Left hindlimb (tissue), 1 donor: ENCODE results near the gene EPS8L2.
A peak's percentile ranks its signal among the peaks of the same experiment; 100 is the strongest.
"Not testable (repeated sequence)": the region's sequence is repeated elsewhere in the genome, so short reads cannot be mapped to it uniquely, and the experiment has no call there.

ENCODE experiments used
- DNase-seq: peaks from one replicate; pipeline ENCODE4 v3.0.0-alpha.2; 2018

EPS8L2 gene

DNA sequence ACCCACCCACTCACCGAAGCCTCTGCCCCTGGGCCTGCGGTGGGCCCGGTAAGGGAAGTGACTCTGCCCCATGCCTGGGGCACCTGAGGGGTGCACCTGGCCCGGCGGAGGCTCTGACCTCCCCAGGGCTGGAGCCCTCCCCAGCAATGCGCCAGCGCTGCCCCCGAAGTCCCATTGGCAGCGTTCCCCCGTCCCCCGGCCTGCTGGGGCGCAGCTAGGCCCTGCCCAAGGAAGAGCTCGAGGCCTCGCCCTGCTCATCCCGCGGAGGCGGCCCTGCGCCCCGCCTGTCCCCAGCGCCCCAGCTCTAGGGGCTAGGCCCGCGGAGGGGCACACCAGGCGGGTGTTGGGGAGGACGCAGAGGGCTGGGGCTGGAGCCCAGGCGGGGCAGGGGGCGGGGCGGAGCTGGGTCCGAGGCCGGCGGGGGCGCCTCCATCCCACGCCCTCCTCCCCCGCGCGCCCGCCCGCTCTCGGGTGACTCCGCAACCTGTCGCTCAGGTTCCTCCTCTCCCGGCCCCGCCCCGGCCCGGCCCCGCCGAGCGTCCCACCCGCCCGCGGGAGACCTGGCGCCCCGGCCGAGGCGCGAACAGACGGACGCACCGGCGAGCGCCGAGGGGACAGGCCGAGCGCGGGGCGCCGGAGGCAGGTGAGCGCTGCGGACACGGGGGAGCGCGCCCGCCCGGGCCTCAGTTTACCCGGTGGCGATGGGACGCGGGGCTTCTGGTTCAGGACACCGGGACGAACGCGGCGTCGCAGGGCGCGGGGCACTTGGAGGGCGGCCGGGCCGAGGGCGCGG is at the start of gene EPS8L2:
EPS8L2 (plus strand) TSS at position 586 of the 793 bp plus-strand sequence. CDS start 3,177 bp downstream, outside the sequence.
- DNase-seq = peak; percentile 35

DNA sequence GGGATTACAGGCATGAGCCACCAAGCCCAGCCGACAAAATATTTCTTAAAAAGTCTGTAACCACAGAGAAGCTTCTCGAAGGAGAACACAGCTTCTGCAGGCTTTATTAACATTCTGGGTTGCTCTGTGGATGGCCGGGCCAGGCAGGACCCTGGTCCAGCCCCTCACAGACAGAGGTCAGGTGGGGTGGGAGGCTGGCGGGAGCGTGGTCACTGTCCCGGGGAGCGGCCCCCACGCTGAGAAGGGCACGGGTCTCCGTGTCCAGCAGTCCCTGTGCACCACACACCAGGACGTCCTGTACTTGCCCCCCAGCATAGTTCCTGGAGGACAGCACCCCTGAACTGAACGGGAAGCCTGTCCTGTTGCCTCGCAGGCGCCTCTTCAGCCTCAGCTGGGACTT is 49.6 kb upstream of the EPS8L2 start:
- no peak for DNase-seq

DNA sequence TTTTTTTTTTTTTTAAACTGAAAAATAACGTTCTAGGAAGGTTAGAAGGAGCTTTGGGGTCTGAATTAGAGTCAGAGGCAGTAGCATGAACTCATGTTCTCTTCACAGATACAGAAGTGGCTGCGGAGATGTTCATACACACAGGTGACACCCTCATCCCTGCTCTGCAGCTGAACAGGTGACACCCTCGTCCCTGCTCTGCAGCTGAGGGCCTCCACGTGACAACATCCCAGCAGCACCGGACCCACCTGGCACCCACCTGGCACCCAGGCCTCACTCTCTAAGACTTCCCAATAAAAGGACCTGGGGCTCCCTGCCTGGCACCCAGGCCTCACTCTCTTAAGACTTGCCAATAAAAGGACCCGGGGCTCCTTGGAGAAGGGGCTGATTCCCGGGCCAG is 49.2 kb upstream of the EPS8L2 start:
- no peak for DNase-seq

DNA sequence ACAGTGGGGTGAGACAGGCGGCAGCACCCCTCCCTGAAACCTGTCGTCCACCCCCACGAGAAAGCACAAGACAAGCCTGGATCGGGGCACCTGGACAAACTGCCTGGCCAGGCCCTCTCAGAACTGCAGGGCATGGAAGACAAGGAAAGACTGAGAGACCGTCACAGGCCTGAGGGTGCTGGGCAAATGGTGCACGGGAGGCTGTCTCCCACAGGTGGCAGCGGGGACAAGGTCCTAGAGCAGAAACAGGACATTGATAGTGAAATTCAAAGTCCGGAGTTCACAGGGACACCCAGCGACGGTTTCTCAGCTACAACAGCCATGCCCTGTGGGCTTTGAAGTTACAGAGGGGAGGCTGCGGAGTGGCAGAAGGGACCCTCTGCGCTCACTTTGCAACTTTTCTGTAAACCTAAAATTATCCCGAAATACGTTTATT is 48.3 kb upstream of the EPS8L2 start:
- DNase-seq = no peak

DNA sequence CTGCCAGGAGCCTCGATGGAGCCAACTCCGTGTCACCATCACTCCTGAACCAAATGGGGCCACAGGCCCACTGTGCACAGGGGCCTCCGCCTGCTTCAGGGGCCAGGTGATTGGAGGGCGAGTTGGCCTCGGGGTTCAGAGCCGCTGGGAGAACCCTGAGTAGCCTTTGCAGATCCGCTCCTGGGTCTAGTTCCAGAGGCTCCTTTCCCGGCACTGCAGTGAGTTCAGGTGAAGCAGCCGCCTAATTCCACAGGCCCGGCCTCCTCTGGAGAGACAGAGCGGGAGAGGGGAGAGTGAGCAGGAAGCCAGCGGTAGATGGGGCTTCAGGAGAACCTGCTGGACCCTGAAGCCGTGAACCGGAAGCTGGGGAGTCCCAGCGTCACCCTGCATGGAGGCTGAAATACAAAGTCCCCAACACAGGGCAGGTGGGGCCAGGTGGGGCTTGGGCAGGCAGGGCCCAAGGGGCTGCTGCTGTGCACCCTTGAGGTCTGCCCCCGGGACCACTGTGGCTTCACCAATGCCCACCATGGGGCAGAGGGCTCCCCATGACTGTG is 46.4 kb upstream of the EPS8L2 start:
- no peak for DNase-seq

DNA sequence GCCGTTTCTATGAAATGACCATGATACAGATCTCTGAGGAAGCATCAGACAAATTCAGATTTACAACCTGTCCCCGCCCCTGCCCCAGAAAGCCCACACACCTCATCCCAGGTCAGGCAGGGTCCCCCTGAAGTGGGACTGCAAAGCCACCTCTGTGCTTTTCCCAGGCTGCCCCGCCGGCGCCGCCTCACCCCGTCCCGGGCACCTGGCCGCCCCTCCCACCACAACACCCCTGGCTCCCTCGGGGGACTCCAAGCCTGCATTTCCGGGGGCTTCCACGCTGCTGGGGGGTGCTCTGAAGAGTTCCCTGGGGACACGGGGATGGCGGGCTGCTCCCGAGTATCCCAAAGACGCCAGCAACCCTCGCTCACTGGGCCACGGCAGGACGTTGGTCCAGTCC is 45.8 kb upstream of the EPS8L2 start:
- DNase-seq = no peak

- no peak for DNase-seq
Measured at GRCh38 chr11:660681-661444, 45.2 kb upstream of the EPS8L2 start.

DNA sequence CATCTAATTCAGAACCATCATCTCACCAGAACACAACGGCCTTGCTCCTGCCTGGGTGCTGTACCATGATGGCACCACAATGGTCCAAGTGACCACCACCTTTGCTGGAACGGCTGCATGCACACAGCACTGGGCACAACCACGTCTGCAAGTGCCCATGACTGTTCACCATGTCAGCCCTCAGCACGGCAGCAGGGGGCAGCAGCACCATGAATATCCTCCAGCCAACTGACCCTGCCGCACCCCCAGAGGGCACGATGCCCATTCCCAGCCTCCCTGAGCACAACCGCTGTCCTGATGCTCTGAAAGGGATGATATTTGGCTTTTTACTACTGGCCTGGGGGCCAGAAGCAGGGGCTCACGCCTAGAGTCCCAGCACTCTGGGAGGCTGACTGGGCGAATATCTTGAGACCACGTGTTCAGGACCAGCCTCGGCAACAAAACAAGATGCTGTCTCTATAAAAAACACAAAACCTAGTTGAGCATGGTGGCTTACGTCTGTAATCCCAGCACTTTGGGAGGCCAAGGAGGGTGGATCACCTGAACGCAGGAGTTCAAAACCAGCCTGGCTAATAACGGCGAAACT is 43.2 kb upstream of the EPS8L2 start:
- peak; percentile 65 for DNase-seq

DNA sequence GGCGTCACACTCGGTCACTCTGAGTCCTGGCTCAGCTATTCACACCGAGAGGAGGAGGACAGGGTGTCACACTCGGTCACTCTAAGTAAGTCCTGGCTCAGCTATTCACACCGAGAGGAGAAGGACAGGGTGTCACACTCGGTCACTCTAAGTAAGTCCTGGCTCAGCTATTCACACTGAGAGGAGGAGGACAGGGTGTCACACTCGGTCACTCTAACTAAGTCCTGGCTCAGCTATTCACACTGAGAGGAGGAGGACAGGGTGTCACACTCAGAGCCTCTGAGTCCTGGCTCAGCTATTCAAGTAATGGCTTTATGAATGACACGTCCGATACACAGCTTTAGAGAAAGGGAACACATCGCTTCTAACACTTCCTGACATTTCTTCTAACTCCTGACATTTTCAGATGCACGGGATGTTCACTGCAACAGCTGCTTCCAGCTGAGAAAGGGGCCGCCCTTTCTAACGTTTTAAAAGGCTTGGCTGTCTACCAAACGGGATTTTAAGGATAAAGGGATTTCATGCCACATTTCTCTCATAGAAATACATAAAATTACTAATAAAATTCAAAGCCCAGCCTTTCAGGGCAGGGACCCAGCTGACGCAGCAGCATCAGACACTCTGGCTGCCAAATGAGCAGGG is 40.8 kb upstream of the EPS8L2 start:
- DNase-seq = no peak

DNA sequence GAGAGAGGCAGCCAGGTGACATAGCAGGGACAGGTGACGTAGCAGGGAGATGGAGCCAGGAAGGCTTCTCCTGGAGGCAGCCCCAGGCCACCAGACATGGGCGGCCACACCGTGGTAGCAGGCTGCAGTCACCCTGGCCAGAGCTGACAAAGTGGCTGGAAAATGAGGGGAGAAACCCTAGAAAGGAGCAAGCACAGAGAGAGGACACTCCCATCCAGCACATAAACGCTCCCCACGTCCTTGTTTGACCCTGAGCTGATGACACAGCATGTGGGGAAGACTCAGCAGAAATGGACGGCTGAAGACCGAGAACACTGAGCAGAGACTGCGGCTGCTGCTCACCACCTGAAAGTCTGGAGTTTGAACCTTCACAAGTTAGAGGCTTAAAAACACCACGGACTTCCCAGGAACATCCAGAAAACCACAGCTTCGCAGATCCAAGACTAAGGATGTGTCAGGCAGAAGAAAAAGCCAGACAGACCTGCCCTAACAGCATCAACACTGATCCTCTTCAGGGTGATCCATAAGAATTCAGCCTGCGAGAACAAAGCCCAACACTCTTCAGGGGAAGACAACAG is 40.2 kb upstream of the EPS8L2 start:
- no peak for DNase-seq

GRCh38 chr11:673866-674265 is 32.2 kb upstream of the EPS8L2 start:
- no peak for DNase-seq

GRCh38 chr11:674406-674805 is 31.6 kb upstream of the EPS8L2 start:
- DNase-seq = no peak

DNA sequence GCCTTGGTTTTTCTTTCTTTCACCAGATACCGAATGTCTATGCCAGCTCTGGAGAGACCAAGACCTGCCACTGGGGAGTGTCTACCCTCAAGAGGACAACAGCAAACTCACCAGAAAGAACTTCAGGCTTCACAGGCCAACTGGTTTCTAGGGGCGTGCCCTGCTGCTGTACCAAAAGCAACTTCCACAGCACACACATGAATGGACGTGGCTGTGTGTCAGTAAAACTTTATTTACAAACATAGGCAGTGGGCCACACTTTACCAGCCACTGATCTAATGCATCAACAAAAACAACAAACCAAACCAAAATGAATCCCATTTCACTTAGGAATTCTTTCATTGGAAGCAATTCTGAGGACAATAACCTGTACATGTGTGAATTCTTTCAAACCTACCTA is 27.7 kb upstream of the EPS8L2 start:
- DNase-seq = no peak

DNA sequence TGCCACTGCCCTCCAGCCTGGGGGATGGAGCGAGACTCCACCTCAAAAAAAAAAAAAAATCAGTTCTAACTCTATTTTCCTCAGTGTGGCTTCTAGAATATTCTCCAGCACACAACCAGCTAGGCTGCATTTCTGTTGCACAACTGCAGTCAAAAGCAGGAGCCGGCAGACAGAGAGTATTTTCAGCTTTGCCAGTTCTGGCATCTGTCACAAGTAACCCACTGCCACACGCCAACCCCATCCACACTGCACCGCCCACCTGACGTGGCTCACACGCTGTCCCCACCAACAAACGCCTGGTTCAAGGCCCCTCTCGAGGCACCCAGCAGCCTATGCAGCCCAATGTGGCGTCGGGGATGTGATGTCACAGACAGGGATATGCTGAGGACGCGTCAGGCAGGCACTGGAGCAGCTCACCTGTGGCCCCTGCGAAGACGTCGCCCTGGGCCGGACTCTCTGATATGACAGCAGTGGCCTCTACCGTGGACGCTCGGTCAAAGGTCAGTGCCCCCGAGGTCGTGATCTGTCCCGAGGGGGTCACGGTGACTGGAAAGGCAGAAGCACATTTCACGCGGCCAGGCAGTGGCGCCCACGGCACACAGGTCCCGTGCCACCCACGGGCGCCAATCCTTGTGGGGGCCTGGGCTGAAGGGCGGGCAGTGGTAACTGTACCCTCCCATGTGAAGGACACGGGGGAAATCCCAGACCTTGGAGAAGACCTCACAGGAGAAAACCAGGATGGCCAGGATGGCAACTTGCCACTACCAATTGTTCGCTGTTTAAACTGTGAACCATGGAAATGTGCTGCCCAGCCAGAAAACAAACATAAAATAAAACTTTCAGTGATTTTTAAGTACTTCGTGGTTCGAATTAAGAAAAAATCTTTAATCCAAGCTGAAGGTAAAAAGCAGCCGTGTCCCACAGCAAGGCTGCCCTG is 26.5 kb upstream of the EPS8L2 start:
- DNase-seq = no peak

DNA sequence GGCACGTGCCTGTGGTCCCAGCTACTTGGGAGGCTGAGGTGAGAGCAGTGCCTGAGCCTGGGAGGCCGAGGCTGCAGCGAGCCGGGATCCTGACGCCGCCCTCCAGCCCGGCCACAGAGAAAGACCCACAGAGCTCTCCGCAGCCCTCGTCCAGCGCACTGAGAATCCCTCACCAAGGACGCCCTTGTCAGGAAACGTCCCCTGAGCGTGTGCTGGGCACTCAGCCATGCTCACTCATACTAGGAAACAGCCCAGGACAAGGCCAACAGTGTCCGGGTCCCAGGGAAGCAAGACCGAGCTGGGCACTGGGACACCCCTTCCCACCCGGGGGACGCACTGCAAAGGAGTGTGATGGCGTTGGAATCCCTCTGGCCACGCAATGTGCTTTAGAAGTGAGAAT is 25.6 kb upstream of the EPS8L2 start:
- DNase-seq = no peak

DNA sequence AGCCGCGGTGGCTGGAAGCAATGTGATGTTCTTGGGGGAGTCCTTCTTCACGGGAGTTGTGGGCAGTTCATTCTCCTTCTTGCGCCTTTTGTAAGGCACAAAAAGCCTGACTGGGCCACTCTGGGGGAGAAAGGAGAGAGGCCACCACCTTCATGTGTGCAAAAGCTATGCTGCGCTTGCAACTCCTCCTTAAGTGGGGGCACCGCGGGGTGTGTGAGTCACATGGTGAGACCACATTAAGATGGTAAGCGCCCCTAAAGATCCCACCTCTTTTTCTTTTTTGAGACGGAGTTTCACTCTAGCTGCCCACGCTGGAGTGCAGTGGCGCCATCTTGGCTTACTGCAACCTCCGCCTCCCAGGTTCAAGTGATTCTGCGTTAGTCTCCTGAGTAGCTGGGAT is 25.1 kb upstream of the EPS8L2 start:
- no peak for DNase-seq

DNA sequence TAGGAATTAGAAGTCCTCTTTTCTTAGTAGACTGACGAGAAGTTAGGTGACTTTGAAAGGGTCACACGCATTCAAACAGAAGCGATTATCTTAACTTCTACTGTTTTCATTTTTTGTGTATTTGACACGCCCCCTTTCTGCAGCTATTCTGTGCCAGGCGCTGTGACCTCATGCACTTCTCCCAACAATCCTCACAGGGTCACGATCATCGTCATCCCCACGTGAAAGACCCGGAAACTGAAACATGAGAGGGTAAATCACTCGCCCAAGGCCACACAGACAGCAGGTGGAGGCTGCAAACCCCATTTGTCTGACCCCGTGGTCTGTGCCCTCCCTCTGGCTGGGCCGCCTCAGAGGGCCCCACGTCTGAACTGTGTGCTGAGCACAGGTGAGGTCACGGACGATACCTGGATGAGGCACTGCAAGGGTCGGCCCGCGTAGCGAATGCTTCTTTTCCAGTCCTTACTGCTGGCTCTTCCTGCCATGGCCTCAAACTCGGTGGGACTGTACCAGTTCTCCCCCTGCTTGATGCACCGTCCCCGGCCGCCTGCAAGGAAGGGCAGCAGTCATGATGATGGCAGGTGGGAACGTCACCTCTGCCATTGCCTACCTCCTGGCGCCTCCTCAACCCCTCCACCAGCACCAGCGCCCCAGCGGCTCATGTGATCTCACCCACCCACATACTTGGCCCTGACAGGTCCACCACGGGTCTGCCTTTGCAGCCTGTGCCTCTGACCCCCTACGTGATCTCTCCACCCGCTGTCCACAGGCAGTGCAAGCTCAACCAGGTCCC is 19.4 kb upstream of the EPS8L2 start:
- DNase-seq = no peak

DNA sequence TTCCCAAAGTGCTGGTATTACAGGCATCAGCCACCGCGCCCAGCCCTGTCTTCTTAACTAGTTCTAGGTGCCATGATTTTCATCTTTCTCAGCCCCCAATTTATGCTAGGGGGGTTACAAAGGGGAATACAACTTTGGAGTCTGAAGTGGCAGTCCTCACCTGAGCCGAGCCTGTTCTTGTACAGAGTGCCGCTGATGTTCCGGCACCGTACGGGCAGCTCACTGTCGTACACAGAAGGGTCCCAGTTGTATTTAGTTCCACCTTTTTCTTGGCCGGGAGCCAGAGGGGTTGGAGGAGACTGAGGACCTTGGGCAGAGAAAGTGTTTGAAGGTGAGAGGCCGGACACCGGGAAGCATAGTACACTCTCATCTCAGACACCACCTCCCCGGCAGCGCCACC is 18.3 kb upstream of the EPS8L2 start:
- no peak for DNase-seq

GRCh38 chr11:688681-689080 is 17.4 kb upstream of the EPS8L2 start:
- no peak for DNase-seq

DNA sequence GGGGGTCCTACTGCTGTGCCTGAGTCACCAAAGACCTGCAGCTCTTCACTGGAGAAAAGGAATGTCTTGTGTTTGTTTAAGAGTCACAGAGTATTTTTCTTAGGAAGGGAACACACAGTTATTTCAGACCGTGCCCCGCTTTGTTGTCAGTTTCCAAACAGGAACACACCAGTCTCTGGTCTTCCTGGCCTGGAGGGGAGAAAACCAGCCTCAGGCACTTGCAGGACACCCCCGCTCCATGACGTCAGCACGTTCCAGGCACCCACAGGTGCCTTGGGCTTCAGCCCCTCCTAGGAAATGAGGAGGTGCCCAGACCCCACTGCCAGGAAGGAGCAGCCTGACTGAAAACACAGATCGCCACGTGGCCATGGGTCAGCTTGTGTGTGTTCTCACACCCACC is 16.4 kb upstream of the EPS8L2 start:
- DNase-seq = no peak

GRCh38 chr11:690244-690643 is 15.8 kb upstream of the EPS8L2 start:
- DNase-seq = not testable (repeated sequence)
